T-cell (primary cell): ENCODE measurements around the gene DYSF. TPM values are rescaled to one million over a fixed set of nuclear protein-coding genes. Genes with fewer than 3 reads are reported as not detected.

Experiments used
- ATAC-seq, 4 experiments: fragments of 200-7000 bp in 3 of 4; fragments of 150-1000 bp in 1 of 4; cut with Tn5 transposase; replicated peaks in 1 of 4; 1 replicate in 3 of 4; 2 replicates in 1 of 4; pipeline ENCODE4 v1.10.0; 2021; ENCODE audit warnings: moderate library complexity in 3 of 4, mild to moderate bottlenecking in 2 of 4, moderate number of reproducible peaks in 1 of 4
- CTCF ChIA-PET, 2 donors: fragments of 300-600 bp; sonication (Branson Sonifier 250); formaldehyde crosslinking; loops; one replicate each; lab custom pipeline; 2022; ENCODE audit warnings: antibody characterized with exemption in 2 of 2; lab: Charles Lee
- POLR2A ChIA-PET, 2 donors: fragments of 300-600 bp; sonication (Branson Sonifier 250); formaldehyde crosslinking; loops; one replicate each; lab custom pipeline; 2022; ENCODE audit warnings: antibody characterized with exemption in 2 of 2; lab: Charles Lee
- DNase-seq, 35 experiments: peaks; one replicate each; pipeline versions ENCODE4 v3.0.0 to v3.0.0-alpha.2; 2013 to 2023
- H3K27ac ChIP-seq: one replicate; pipeline ENCODE4 v1.5.1; 2013; ENCODE audit warnings: low read length
- H3K27me3 ChIP-seq, 2 experiments: replicated peaks in 1 of 2; 1 replicate in 1 of 2; 2 replicates in 1 of 2; pipeline versions ENCODE4 v1.6.1 to v1.7.0; 2013; ENCODE audit warnings: low read length in 1 of 2, mixed read lengths in 1 of 2; ENCODE audit not compliant: control insufficient read depth in 2 of 2, insufficient read depth in 2 of 2; ENCODE audit errors: extremely low read depth in 1 of 2
- H3K36me3 ChIP-seq, 2 donors: 1 replicate in 1 of 2; 2 replicates in 1 of 2; pipeline versions ENCODE4 v1.6.1 to v1.7.0; 2013; ENCODE audit warnings: low read length in 1 of 2; ENCODE audit not compliant: control insufficient read depth in 2 of 2, insufficient read depth in 1 of 2; ENCODE audit errors: extremely low read depth in 1 of 2
- H3K4me1 ChIP-seq, 2 experiments: 1 replicate in 1 of 2; 2 replicates in 1 of 2; pipeline versions ENCODE4 v1.6.1 to v1.7.0; 2013; ENCODE audit warnings: low read length in 2 of 2, mixed read lengths in 1 of 2; ENCODE audit not compliant: insufficient read depth in 2 of 2, control insufficient read depth in 1 of 2; ENCODE audit errors: extremely low read depth in 1 of 2
- H3K4me3 ChIP-seq, 2 donors: 1 replicate in 1 of 2; 2 replicates in 1 of 2; pipeline versions ENCODE4 v1.5.1 to v1.7.0; 2013; ENCODE audit warnings: mild to moderate bottlenecking in 2 of 2, low read length in 1 of 2, moderate library complexity in 1 of 2; ENCODE audit not compliant: control insufficient read depth in 1 of 2; ENCODE audit errors: extremely low read depth in 1 of 2
- H3K9me3 ChIP-seq: 2 replicates; pipeline ENCODE4 v1.7.0; 2013
- H3K27ac Mint-ChIP-seq, 2 donors: one replicate each; pipeline ENCODE4 v1.8.0; 2020 to 2021; ENCODE audit warnings: mild to moderate bottlenecking in 2 of 2, mixed read lengths in 2 of 2
- H3K27me3 Mint-ChIP-seq, 2 donors: one replicate each; pipeline ENCODE4 v1.8.0; 2021 to 2022; ENCODE audit warnings: mixed read lengths in 2 of 2
- H3K36me3 Mint-ChIP-seq: one replicate; pipeline ENCODE4 v1.8.0; 2021; ENCODE audit warnings: mixed read lengths
- H3K4me1 Mint-ChIP-seq, 3 donors: one replicate each; pipeline ENCODE4 v1.8.0; 2020 to 2022; ENCODE audit warnings: mixed read lengths in 3 of 3, mild to moderate bottlenecking in 1 of 3
- H3K4me3 Mint-ChIP-seq, 3 donors: one replicate each; pipeline ENCODE4 v1.8.0; 2020 to 2022; ENCODE audit warnings: mild to moderate bottlenecking in 3 of 3, mixed read lengths in 3 of 3, moderate library complexity in 3 of 3
- H3K9me3 Mint-ChIP-seq, 3 donors: one replicate each; pipeline ENCODE4 v1.8.0; 2020 to 2022; ENCODE audit warnings: mixed read lengths in 3 of 3
- WGBS: methylation state at CpG from one replicate; pipeline ENCODE4 v1.1.5; 2013; ENCODE audit warnings: missing lambda C conversion rate; ENCODE audit not compliant: insufficient coverage; 5-methylcytosine and 5-hydroxymethylcytosine counted together
- total RNA-seq, 35 experiments: library from RNA in 6 of 35; stranded (reverse) in 6 of 35; fragments of 120-200 nt in 1 of 35; gene quantifications; one replicate each; pipeline versions ENCODE4 v1.2.1 to v1.2.4 and lab custom pipeline; 2013 to 2026

The DYSF gene
- total RNA-seq, 5 donors from 2014 or later (not counting 1 experiment from before 2014, with no cell fraction given) = 0.56 to 3.4 (median 1.9) TPM

GRCh38 chr2:71479261-71479660 lies 25.9 kb downstream of the DYSF start:
- H3K9me3 ChIP-seq = no peaks in the 10 kb centered on the region
- ATAC-seq (no peak), DNase-seq (no peak)
- no peaks in the 10 kb centered on the region for H3K36me3 ChIP-seq
- no peak overlapping the region for H3K4me3 ChIP-seq
- ChIA-PET POLR2A (interaction anchor here in 1 of 2 donors (0.5 kb wide), 1 partner anchor 60 kb away, joined by 4 read pairs; no protein-coding TSS in a partner anchor), CTCF (no interaction called here)
- Mint-ChIP-seq H3K4me1 (no peaks in the 10 kb centered on the region), H3K36me3 (no peaks in the 10 kb centered on the region), H3K4me3 (no peak overlapping the region), H3K9me3 (no peaks in the 10 kb centered on the region), H3K27me3 (peaks cover 12 to 20% of the 10 kb centered on the region in 2 donors), H3K27ac (no peak overlapping the region)
- 94% methylated on average over 3 of the region's 5 CpGs for WGBS
- H3K4me1 ChIP-seq = no peaks in the 10 kb centered on the region
- no peak overlapping the region for H3K27ac ChIP-seq
- H3K27me3 ChIP-seq = peaks cover 0 to 26% of the 10 kb centered on the region in 2 experiments

- H3K4me3 ChIP-seq = no peak overlapping the region
- Mint-ChIP-seq H3K27me3 (peaks cover 8 to 12% of the 10 kb centered on the region in 2 donors), H3K36me3 (no peaks in the 10 kb centered on the region), H3K27ac (no peak overlapping the region), H3K4me3 (no peak overlapping the region), H3K4me1 (no peaks in the 10 kb centered on the region), H3K9me3 (no peaks in the 10 kb centered on the region)
- H3K27me3 ChIP-seq = peaks cover 0 to 26% of the 10 kb centered on the region in 2 experiments
- no peak overlapping the region for H3K27ac ChIP-seq
- WGBS = 100% methylated on average over 2 of the region's 4 CpGs
- no peak for ATAC-seq
- POLR2A ChIA-PET = no interaction called here
- no peaks in the 10 kb centered on the region for H3K9me3 ChIP-seq
- H3K4me1 ChIP-seq = no peaks in the 10 kb centered on the region
- CTCF ChIA-PET = no interaction called here
- H3K36me3 ChIP-seq = no peaks in the 10 kb centered on the region
- DNase-seq = no peak
Observed at GRCh38 chr2:71481111-71481510, 27.8 kb downstream of the DYSF start.

GRCh38 chr2:71482055-71482454 lies 28.7 kb downstream of the DYSF start:
- no peaks in the 10 kb centered on the region for H3K4me1 ChIP-seq
- Mint-ChIP-seq H3K4me1 (no peaks in the 10 kb centered on the region), H3K4me3 (no peak overlapping the region), H3K27me3 (peaks cover 10 to 12% of the 10 kb centered on the region in 2 donors), H3K9me3 (no peaks in the 10 kb centered on the region), H3K36me3 (no peaks in the 10 kb centered on the region), H3K27ac (no peak overlapping the region)
- 64% methylated on average over 4 of the region's 4 CpGs for WGBS
- H3K36me3 ChIP-seq = no peaks in the 10 kb centered on the region
- ChIA-PET POLR2A (no interaction called here), CTCF (no interaction called here)
- H3K27me3 ChIP-seq = peaks cover 0 to 26% of the 10 kb centered on the region in 2 experiments
- no peaks in the 10 kb centered on the region for H3K9me3 ChIP-seq
- no peak overlapping the region for H3K27ac ChIP-seq
- DNase-seq = no peak
- no peak overlapping the region for H3K4me3 ChIP-seq
- ATAC-seq = no peak

- H3K9me3 ChIP-seq = no peaks in the 10 kb centered on the region
- ATAC-seq (no peak), DNase-seq (no peak)
- no peak overlapping the region for H3K4me3 Mint-ChIP-seq
- H3K27ac Mint-ChIP-seq = no peak overlapping the region
- H3K9me3 Mint-ChIP-seq = no peaks in the 10 kb centered on the region
- peaks cover 0 to 26% of the 10 kb centered on the region in 2 experiments for H3K27me3 ChIP-seq
- WGBS = 84% methylated on average over 6 of the region's 10 CpGs
- H3K4me1 ChIP-seq = no peaks in the 10 kb centered on the region
- ChIA-PET POLR2A (no interaction called here), CTCF (no interaction called here)
- no peaks in the 10 kb centered on the region for H3K36me3 ChIP-seq
- H3K36me3 Mint-ChIP-seq = no peaks in the 10 kb centered on the region
- H3K27me3 Mint-ChIP-seq = peaks cover 12 to 13% of the 10 kb centered on the region in 2 donors
- no peak overlapping the region for H3K27ac ChIP-seq
- H3K4me3 ChIP-seq = no peak overlapping the region
- no peaks in the 10 kb centered on the region for H3K4me1 Mint-ChIP-seq
Observed at GRCh38 chr2:71483246-71483645, 29.9 kb downstream of the DYSF start.

GRCh38 chr2:71484354-71484753 lies 31.0 kb downstream of the DYSF start:
- Mint-ChIP-seq H3K4me1 (no peaks in the 10 kb centered on the region), H3K27ac (no peak overlapping the region), H3K4me3 (no peak overlapping the region), H3K9me3 (no peaks in the 10 kb centered on the region), H3K27me3 (peaks cover 12 to 14% of the 10 kb centered on the region in 2 donors), H3K36me3 (no peaks in the 10 kb centered on the region)
- ChIA-PET CTCF (interaction anchor here in 1 of 2 donors (0.7 kb wide), 1 partner anchor 23 kb away, joined by 3 read pairs; no protein-coding TSS in a partner anchor), POLR2A (no interaction called here)
- Histone ChIP-seq H3K27me3 (peaks cover 0 to 24% of the 10 kb centered on the region in 2 experiments), H3K9me3 (no peaks in the 10 kb centered on the region), H3K4me3 (no peak overlapping the region), H3K36me3 (no peaks in the 10 kb centered on the region), H3K27ac (no peak overlapping the region), H3K4me1 (no peaks in the 10 kb centered on the region)
- no CpG with 5 or more reads among the region's 2 CpGs for WGBS
- DNase-seq (no peak), ATAC-seq (no peak)

GRCh38 chr2:71486881-71487640 lies 33.7 kb downstream of the DYSF start:
- no peak for DNase-seq
- WGBS = 82% methylated on average over 9 of the region's 11 CpGs
- Histone ChIP-seq H3K27me3 (peaks cover 0 to 16% of the 10 kb centered on the region in 2 experiments), H3K9me3 (no peaks in the 10 kb centered on the region), H3K27ac (no peak overlapping the region), H3K4me3 (no peak overlapping the region), H3K4me1 (no peaks in the 10 kb centered on the region), H3K36me3 (no peaks in the 10 kb centered on the region)
- Mint-ChIP-seq H3K4me3 (no peak overlapping the region), H3K4me1 (no peaks in the 10 kb centered on the region), H3K27me3 (peaks cover 7 to 13% of the 10 kb centered on the region in 2 donors), H3K27ac (no peak overlapping the region), H3K9me3 (no peaks in the 10 kb centered on the region), H3K36me3 (no peaks in the 10 kb centered on the region)
- POLR2A ChIA-PET = no interaction called here
- no peak for ATAC-seq
- CTCF ChIA-PET = interaction anchor here in 1 of 2 donors (0.6 kb wide), 1 partner anchor 187 kb away, joined by 3 read pairs; no protein-coding TSS in a partner anchor
